Suppressor macrophage treated with lipopolysaccharide for 4 hours (primary cell): ENCODE results near the gene WDR27.
"Not testable (repeated sequence)": the region's sequence is repeated elsewhere in the genome, so short reads cannot be mapped to it uniquely, and the experiment has no call there.

Experiments used
- DNase-seq: peaks from one replicate; pipeline ENCODE4 v3.0.0-alpha.2; 2020

The WDR27 gene

DNA sequence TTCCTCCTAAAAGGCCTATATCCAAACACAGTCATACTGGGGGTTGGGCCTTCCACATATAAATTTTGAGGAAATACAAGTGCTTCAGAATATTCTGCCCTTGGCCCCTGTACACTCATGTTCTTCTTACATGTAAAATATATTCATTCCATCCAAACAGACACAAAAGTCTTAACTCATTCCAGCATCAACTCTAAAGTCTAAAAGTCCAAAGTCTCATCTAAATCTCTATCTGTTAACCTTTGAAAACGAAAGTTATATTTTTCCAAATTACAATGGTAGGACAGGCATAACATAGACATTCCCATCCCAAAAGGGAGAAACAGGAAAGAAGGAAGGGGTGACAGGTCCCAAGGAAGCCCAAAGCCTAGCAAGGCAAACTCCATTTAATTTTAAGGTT lies 232.8 kb downstream of the WDR27 start:
- no peak for DNase-seq

GRCh38 chr6:169467755-169468154 lies 234.1 kb downstream of the WDR27 start:
- DNase-seq = not testable (repeated sequence)

- peak; percentile 1 for DNase-seq
Observed at GRCh38 chr6:169466256-169466655, 235.6 kb downstream of the WDR27 start.

GRCh38 chr6:169457762-169458161 lies 244.1 kb downstream of the WDR27 start:
- no peak for DNase-seq

GRCh38 chr6:169456840-169457239 lies 245.0 kb downstream of the WDR27 start:
- DNase-seq = no peak

- DNase-seq = no peak
Observed at GRCh38 chr6:169455470-169455869, 246.4 kb downstream of the WDR27 start.

DNA sequence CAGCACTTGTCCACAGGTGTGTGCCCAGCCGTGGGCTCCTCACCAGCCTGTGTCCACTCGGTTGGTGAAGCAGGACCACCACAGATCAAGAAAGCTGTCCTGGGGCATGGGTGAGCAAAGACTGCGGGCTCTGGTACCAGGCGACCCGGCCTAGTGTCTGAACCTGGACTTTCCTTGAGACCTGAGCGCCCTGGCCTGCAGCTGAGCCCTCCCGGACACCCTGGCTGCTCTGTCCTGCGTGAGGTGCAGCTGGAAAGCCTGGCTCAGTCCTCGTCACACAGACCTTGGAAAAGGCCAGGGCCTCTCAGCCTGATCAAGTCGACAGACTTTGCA lies 247.0 kb downstream of the WDR27 start:
- no peak for DNase-seq

DNA sequence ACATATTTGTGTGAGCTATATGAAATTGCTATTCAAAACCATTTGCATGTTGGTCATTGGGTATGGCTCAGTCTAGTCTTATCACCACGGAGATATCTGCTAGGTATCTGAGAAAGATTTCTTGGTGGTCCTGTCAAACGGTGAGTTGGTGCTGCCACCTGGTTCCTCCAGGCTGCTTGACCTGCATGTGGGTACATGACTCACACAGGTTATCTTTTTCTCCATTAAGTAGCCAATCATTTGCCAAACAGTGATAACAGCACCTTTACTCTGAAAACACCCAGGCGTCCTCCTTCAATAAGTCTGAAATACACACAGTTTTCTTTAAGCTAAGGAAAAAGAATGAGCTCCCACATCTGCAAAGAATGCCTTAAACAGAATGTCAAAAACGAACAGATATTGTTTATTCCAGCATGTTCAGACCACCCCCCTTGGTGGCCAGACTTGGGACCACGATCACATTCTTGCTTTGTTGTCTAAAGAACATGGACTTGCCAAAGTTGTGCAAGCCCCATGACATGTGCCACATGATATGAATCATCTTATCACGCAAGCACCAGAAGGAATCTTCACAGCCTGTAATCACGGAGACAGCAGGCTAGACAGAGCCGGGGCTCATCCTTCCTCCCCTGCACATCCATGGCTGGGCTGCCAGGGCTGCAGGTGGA lies 247.5 kb downstream of the WDR27 start:
- DNase-seq = no peak

DNA sequence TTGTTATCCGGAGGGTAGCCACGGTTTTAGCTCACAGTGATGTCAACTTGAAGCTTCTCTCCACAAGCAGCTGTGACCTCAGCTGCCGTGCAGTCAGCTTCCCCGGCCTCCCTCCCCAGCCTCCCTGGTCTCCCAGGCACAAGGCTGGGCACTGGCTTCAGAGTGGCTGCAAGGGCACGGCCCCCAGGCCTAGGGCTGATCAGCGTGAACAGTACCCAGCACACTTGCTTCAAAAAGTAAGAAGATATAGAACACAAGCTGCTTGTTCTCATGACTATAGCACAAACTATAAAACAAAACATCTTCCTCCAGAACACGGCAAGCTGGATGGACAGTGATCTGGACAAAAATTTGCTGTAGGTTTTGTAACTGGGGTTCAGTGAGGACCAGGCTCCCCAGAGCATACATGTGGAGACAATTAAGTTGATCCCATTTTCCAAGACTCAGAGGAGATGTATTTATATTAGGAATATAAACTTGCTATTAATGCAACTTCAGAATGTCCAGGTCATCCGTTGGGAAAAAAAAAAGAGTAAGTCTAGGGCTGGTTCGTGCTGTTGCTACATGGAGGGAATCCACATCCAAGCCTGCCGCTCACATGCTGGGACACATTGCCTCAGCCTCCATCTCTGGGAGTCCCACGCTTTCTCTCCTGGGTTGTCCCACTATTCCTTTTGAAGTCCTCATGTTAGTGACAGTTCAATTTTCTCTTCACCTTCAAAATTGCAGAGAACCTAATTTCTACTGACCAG lies 248.8 kb downstream of the WDR27 start:
- DNase-seq = no peak

DNA sequence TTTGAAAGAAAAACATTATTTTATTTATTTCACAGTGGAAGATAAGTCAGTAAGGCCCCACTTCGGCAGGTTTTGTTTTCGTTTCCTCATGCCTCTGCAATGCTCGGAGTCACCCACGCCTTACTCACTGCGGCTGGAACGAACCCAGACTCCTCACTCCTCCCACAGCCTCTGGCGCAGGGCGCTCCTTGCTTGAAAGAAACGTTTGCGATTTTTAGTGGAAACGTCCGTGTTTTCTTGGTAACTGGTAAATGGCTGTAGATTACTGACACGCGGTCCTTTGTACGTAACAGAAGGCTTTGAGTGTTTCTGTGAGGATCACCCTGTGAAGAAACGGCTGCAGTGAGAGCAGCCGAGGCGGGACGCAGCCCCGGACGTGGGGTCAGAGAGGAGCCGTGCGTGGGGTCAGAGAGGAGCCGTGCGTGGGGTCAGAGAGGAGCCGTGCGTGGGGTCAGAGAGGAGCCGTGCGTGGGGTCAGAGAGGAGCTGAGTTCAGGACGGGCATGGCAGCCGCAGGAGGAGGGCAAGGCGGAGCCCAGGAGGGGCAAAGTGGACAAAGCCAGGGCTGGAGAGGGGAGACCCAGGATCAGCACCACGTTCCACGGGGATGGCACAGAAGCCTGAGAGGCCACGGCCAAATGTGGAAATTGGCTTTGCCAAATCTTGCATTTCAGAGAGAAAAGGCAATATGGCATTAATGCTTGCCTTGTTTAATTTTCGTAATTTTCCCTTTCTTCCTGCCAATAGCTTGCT lies 249.5 kb downstream of the WDR27 start:
- DNase-seq = no peak

DNA sequence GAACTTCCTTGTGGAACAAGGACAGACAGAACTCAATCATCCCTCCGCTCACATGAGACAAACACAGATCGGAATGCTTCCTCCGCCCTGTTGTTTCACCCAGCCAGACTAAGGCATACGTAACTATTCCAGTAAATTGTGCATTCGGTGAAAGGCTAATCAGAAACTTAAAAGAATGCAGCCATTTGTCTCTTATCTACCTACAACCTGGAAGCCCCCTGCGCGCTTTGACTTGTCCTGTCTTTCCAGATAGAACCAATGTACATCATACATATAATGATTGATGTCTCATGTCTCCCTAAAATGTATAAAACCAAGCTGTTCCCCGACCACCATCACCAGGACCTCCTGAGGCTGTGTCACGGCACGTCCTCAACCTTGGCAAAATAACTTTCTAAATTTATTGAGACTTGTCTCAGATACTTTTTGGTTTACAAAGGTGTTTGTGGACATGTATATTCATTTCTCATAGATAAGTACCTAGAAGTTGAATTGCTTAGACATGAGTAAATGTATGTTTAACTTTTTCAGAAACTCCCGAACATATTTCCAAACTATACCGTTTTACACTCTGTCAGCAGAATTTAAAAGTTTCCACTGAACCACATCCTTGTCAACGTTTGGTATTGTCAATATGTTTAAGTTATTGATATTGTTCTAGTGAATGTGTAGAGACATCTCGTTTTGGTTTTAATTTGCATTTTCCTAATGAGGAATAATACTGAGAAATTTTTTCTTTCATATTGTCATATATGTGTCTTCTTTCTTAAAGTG lies 250.6 kb downstream of the WDR27 start:
- no peak for DNase-seq

DNA sequence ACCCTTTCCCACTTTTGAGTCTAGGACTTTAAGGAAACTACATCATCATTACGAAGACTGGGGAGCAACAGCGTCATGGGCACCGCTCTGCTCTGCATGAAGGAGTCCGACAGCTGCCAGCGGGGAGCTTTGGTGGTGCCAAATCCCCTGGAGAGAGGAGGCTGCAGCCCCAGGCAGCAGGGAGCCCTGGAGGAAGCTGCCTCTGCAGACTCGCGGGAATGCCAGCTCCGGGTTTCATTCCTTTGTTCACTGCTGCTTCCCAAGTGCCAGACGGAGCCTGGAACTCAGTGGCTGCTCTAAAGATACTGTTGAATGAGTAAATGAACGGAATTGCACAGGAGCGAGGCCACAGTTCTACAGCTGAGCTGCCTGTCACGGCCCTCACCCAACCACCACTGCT lies 251.7 kb downstream of the WDR27 start:
- no peak for DNase-seq

DNA sequence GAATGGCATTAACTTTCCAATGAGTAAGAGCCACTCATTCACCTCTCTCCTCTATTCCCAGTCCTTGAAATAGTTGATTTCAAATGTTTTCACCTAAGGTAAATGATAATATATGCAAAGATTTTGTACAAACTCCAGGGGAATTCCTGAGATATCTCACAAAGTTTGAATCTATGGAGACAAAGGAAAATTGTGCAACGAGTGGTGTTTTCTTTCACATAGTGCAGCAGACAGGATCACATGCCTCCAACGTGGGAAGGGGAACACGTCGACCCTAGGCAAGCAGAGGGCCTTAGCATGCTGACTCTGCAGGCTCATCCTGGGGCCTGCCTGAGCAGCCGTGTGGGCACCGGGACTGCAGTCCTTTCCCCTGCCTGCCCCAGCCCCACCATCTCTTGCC lies 252.6 kb downstream of the WDR27 start:
- DNase-seq = no peak

DNA sequence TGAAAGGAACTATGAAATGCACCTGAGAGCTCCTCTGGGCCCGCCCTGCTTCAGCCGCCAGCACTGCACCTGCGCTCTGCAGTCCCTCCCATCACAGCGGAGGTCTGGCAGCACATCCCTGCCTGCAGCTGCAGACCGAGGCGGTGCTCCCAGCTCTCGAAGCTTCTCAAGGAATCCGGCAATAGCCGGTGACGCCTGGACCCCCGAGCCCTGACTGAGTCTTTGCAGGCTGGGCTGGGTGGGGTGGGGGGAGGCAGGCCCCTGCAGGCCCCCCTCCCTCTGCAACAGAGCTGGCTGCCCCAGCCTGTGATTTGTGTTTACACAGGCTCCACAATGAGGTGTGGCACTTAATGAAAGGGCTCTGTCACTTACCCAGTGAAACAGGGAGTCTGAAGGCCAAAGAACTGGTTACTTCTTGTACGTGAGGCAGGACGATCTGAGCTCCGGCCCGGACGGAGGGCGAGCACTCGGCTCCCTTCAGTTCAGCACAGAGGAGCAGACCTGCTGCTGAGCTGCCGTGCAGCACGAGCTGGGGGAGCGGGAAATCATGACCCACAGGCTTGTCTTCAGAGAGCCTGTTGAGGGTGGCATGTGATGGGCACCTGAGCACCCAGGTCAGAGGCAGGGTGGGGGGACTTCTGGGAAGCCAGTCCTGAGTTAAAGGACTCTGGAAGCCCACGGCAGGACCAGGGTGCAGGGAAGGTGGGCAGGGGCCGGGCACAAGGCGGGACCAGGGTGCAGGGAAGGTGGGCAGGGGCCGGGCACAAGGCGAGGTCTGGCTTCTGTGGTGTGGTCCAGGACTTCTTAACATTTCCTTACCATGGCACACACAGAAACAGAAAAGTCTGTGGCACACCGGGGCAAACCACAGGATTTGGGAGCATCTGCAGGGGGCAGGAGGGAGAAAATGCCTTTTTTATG lies 255.9 kb downstream of the WDR27 start:
- DNase-seq = no peak

DNA sequence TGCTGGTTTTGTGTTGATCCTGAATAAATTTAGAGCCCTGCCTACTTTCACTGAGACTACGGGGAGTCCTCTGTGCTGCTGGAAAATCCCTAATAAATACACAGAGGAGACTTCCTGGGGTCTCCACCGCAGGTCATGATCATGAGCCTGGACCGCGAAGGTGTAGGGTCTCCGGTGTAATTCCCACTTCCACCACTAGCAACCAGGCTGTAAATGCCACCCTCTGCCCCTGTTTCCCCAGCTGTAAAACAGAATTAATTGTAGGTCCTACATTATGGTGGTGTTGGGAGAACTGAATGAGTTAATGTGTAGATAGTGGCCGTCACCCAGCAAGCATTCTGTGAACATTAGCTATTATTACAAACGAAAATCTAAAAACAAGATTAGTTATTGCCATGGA lies 256.6 kb downstream of the WDR27 start:
- DNase-seq = no peak

- no peak for DNase-seq
Observed at GRCh38 chr6:169441292-169441691, 260.5 kb downstream of the WDR27 start.

DNA sequence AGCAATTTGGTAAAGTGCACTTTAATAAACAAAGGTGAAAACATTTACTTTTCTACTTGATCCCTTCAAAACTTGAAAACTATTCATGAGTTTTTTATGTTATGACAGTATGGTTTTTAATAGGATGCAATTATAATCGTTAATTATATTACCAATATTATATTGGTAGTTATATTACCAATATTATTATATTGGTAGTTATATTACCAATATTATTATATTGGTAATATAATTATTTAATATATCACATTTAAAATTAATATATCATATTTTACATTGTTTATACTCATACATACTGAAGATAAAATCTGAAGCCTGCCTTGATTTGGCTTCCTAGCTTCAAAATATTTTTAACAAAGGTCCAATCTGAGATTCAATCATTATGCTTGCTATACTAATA lies 262.1 kb downstream of the WDR27 start:
- DNase-seq = no peak

DNA sequence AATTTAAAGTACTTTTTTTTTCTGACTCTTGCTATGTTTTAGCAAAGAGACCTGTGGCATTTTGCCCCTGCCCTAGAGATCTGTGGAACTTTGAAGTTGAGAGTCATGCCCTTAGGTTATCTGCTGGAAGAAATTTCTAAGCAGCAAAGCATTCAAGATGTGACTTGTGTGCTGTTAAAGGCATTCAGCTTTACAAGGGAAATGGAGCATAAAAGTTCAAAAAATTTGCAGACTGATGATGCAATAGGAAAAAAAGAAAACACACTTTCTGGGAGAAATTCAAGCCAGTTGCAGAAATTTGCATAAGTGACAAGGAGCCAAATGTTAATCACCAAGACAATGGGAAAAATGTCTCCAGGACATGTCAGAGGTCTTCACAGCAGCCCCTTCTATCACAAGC lies 267.3 kb downstream of the WDR27 start:
- DNase-seq = not testable (repeated sequence)

DNA sequence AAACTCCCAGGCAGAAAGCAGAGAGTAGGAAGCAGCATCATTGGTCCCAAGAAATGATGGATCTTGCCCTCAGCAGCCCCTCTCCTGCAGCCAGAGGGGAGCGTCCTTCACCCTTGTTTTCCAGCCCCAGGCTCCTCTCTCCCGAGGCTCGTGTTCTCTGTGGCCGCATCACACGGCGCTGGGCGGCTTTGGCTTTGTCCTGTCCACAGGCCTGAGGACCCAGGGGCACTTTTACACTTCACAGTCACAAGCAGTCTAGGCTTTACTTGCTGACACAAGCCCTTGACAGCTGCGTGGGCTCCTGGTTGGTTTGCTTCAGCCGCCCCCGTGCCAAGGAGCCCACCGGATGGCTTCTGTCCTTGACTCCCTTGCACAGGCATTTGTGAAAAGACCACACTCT lies 272.8 kb downstream of the WDR27 start:
- DNase-seq = no peak

DNA sequence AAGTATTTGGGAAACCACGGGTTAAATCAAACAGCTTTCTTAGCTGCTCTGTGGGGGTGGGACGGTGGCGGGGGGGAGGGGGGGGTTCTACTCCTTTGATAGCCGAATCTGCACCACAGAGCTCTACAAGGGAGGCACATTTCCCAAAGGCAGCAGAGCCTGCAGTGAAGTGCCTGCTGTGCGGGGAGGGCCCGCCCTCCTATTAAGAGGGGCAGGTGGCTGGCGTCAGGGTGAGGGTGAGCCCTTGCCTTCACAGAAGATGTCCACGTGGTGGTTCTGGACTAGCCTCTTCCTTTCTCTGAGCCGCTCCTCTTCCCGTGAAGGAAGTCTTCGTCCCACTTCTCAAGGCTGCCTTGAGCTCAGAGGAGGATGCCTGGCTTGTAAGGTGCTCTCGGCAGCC lies 273.3 kb downstream of the WDR27 start:
- no peak for DNase-seq

DNA sequence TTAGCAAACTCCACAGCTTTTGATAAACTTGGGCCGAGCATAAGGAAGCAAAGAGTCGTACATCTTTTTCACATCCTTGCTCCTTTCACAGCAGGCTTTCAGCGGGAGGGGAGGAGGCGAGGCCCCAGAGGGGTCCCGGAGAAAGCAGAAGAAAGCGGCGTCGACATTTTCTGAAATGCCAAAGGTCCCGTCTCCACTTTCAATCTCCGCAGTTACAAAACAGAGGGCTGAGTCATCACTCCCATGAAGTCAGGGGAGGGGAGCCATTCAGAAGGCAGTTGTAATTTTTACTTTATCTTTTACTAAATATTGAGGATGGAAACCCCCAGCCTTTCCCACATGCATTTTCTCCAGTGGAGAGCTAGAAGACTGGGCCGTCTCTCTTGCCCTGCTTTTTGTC lies 274.0 kb downstream of the WDR27 start:
- peak; percentile 7 for DNase-seq

GRCh38 chr6:169426611-169427010 lies 275.2 kb downstream of the WDR27 start:
- no peak for DNase-seq
